WTC11 (cell line): ENCODE data around the gene ZFPL1. TPM values are rescaled to one million over a fixed set of nuclear protein-coding genes. Genes with fewer than 3 reads are reported as not detected.

Experiments used
- ATAC-seq: fragments of 200-7000 bp; cut with Tn5 transposase; 2 replicates; pipeline ENCODE4 v1.10.0; 2021; ENCODE audit warnings: mild to moderate bottlenecking, moderate library complexity
- CTCF ChIA-PET: fragments of 300-600 bp; sonication (Branson Sonifier 250); formaldehyde crosslinking; loops from one replicate; lab custom pipeline; 2021; ENCODE audit warnings: antibody characterized with exemption; lab: Charles Lee
- POLR2A ChIA-PET: fragments of 350-600 bp; sonication (Branson Sonifier 250); formaldehyde crosslinking; loops from one replicate; lab custom pipeline; 2021; ENCODE audit warnings: antibody characterized with exemption; lab: Charles Lee
- DNase-seq: peaks from one replicate; pipeline ENCODE4 v3.0.0; 2021; ENCODE audit warnings: low spot score
- H3K27ac Mint-ChIP-seq: 2 replicates; pipeline ENCODE4 v1.8.0; 2021; ENCODE audit warnings: mixed read lengths
- H3K27me3 Mint-ChIP-seq: 2 replicates; pipeline ENCODE4 v1.8.0; 2021; ENCODE audit warnings: low read depth, mild to moderate bottlenecking, moderate library complexity, mixed read lengths
- H3K36me3 Mint-ChIP-seq: 2 replicates; pipeline ENCODE4 v1.8.0; 2021; ENCODE audit warnings: mixed read lengths
- H3K4me1 Mint-ChIP-seq: 2 replicates; pipeline ENCODE4 v1.8.0; 2022; ENCODE audit warnings: mixed read lengths
- H3K4me3 Mint-ChIP-seq: 2 replicates; pipeline ENCODE4 v1.8.0; 2021; ENCODE audit warnings: mild to moderate bottlenecking, moderate library complexity, mixed read lengths
- H3K9me3 Mint-ChIP-seq: 2 replicates; pipeline ENCODE4 v1.8.0; 2021; ENCODE audit warnings: mixed read lengths
- ARID4B ChIP-seq: sonication (generic); formaldehyde crosslinking; IDR thresholded peaks from 2 replicates; pipeline ENCODE4 v1.8.0; 2023; ENCODE audit warnings: missing genetic modification reagents, mild to moderate bottlenecking, borderline replicate concordance
- ATF3 ChIP-seq: sonication (generic); formaldehyde crosslinking; conservative IDR thresholded peaks from 2 replicates; pipeline ENCODE4 v1.8.1; 2022; ENCODE audit warnings: mild to moderate bottlenecking, missing genetic modification reagents
- CBFB ChIP-seq: sonication (generic); formaldehyde crosslinking; IDR thresholded peaks from 2 replicates; pipeline ENCODE4 v1.8.1; 2022; ENCODE audit warnings: mild to moderate bottlenecking, low read depth, missing genetic modification reagents
- E2F1 ChIP-seq: sonication (generic); formaldehyde crosslinking; IDR thresholded peaks from 2 replicates; pipeline ENCODE4 v1.8.0; 2022; ENCODE audit warnings: mild to moderate bottlenecking, missing genetic modification reagents
- E2F4 ChIP-seq: sonication (generic); formaldehyde crosslinking; IDR thresholded peaks from 2 replicates; pipeline ENCODE4 v1.8.1; 2022; ENCODE audit warnings: low read depth, mild to moderate bottlenecking, moderate library complexity, missing genetic modification reagents, borderline replicate concordance
- E2F5 ChIP-seq: sonication (generic); formaldehyde crosslinking; IDR thresholded peaks from 2 replicates; pipeline ENCODE4 v1.8.1; 2022; ENCODE audit warnings: mild to moderate bottlenecking, moderate library complexity, missing genetic modification reagents
- EMX1 ChIP-seq: fragments of 250-450 bp; sonication (Bioruptor Pico); IDR thresholded peaks from 2 replicates; pipeline ENCODE4 v1.8.0; 2021; ENCODE audit warnings: mild to moderate bottlenecking
- ERG ChIP-seq: fragments of 250-450 bp; sonication (Bioruptor Pico); IDR thresholded peaks from 2 replicates; pipeline ENCODE4 v1.8.0; 2021; ENCODE audit warnings: mild to moderate bottlenecking
- FOXP1 ChIP-seq: sonication (generic); formaldehyde crosslinking; IDR thresholded peaks from 2 replicates; pipeline ENCODE4 v1.8.0; 2022; ENCODE audit warnings: missing genetic modification reagents, mild to moderate bottlenecking, moderate library complexity, borderline replicate concordance
- GABPB1 ChIP-seq: sonication (generic); formaldehyde crosslinking; IDR thresholded peaks from 2 replicates; pipeline ENCODE4 v1.8.1; 2023; ENCODE audit warnings: mild to moderate bottlenecking, missing genetic modification reagents
- HMGA2 ChIP-seq: fragments of 250-450 bp; sonication (Bioruptor Pico); IDR thresholded peaks from 2 replicates; pipeline ENCODE4 v1.4.0; 2021; ENCODE audit warnings: mild to moderate bottlenecking, moderate library complexity
- HMGXB4 ChIP-seq: sonication (generic); formaldehyde crosslinking; IDR thresholded peaks from 2 replicates; pipeline ENCODE4 v1.8.1; 2023; ENCODE audit warnings: mild to moderate bottlenecking, moderate library complexity, missing genetic modification reagents
- IRF2 ChIP-seq: sonication (generic); formaldehyde crosslinking; IDR thresholded peaks from 2 replicates; pipeline ENCODE4 v1.8.0; 2022; ENCODE audit warnings: low read depth, missing genetic modification reagents, borderline replicate concordance
- KAT7 ChIP-seq: sonication (generic); formaldehyde crosslinking; IDR thresholded peaks from 2 replicates; pipeline ENCODE4 v1.8.1; 2023; ENCODE audit warnings: missing genetic modification reagents, mild to moderate bottlenecking, borderline replicate concordance
- NFATC4 ChIP-seq: fragments of 250-450 bp; sonication (Bioruptor Pico); IDR thresholded peaks from 2 replicates; pipeline ENCODE4 v1.9.0; 2021; ENCODE audit warnings: mild to moderate bottlenecking
- PRDM15 ChIP-seq: sonication (generic); formaldehyde crosslinking; IDR thresholded peaks from 2 replicates; pipeline ENCODE4 v1.8.0; 2022; ENCODE audit warnings: missing genetic modification reagents
- ZBTB43 ChIP-seq: sonication (generic); formaldehyde crosslinking; IDR thresholded peaks from 2 replicates; pipeline ENCODE4 v1.8.1; 2023; ENCODE audit warnings: mild to moderate bottlenecking, missing genetic modification reagents
- ZNF425 ChIP-seq: fragments of 250-450 bp; sonication (Bioruptor Pico); conservative IDR thresholded peaks from 2 replicates; pipeline ENCODE4 v1.9.0; 2021; ENCODE audit warnings: mild to moderate bottlenecking
- total RNA-seq: library from RNA; stranded (reverse); gene quantifications from 3 replicates; pipeline ENCODE4 v1.2.3, GENCODE V29; 2021

The ZFPL1 gene
- total RNA-seq, 1 experiment from 2014 or later: 33.8 TPM

- TF ChIP-seq ATF3: no peak
- TF ChIP-seq EMX1 (CRISPR knock-in tag): no peak
- no peak for TF ChIP-seq ERG (CRISPR knock-in tag)
- TF ChIP-seq FOXP1: no peak
- no peak for TF ChIP-seq GABPB1 (CRISPR knock-in tag)
- no peak for TF ChIP-seq CBFB (CRISPR knock-in tag)
Measured at GRCh38 chr11:65103476-65103875, 19.5 kb downstream of the ZFPL1 start (continued).

- TF ChIP-seq ZNF425 (CRISPR knock-in tag) (no peak), ZBTB43 (no peak), ARID4B (CRISPR knock-in tag) (no peak), PRDM15 (CRISPR knock-in tag) (no peak), E2F1 (CRISPR knock-in tag) (no peak), HMGA2 (no peak), E2F4 (CRISPR knock-in tag) (no peak), KAT7 (CRISPR knock-in tag) (no peak), E2F5 (CRISPR knock-in tag) (no peak), HMGXB4 (no peak), NFATC4 (CRISPR knock-in tag) (no peak), IRF2 (CRISPR knock-in tag) (no peak)
- TF ChIP-seq, all 79 proteins: peak for 0
- Mint-ChIP-seq H3K9me3 (no peaks in the 10 kb centered on the region), H3K27ac (no peak overlapping the region), H3K4me3 (no peak overlapping the region), H3K4me1 (no peaks in the 10 kb centered on the region), H3K36me3 (peaks cover 3% of the 10 kb centered on the region; the same call in 1 of the 2 replicates), H3K27me3 (no peaks in the 10 kb centered on the region)
- ATAC-seq: no peak
- no peak for DNase-seq
- POLR2A ChIA-PET: no interaction called here
- CTCF ChIA-PET: no interaction called here
Measured at GRCh38 chr11:65104628-65105027, 20.6 kb downstream of the ZFPL1 start.
